AG09309 (cell line): Measurements from ENCODE around the gene SCG5.

Experiments used
- DNase-seq: peaks from one replicate; pipeline ENCODE4 v3.0.0-alpha.2; 2010; ENCODE audit warnings: low read depth
- H3K4me3 ChIP-seq: 2 replicates; pipeline ENCODE4 v1.5.1; 2011; ENCODE audit warnings: mild to moderate bottlenecking, low read depth, low read length, moderate library complexity; ENCODE audit not compliant: control insufficient read depth
- CTCF ChIP-seq: IDR thresholded peaks from 2 replicates; pipeline ENCODE4 v1.5.1; 2011; ENCODE audit warnings: mild to moderate bottlenecking, low read depth, low read length, inconsistent platforms; ENCODE audit not compliant: insufficient read depth, control insufficient read depth; ENCODE audit errors: missing control alignments

The SCG5 gene

GRCh38 chr15:32682569-32682968 is 41.1 kb downstream of the SCG5 start:
- TF ChIP-seq CTCF = no peak
- DNase-seq = peak; percentile 93

GRCh38 chr15:32682977-32683630 is 41.6 kb downstream of the SCG5 start:
- H3K4me3 ChIP-seq = no peak overlapping the region
- no peak for DNase-seq
- TF ChIP-seq CTCF = no peak

More at GRCh38 chr15:32682569-32682968, 41.1 kb downstream of the SCG5 start:
- no peak overlapping the region for H3K4me3 ChIP-seq

GRCh38 chr15:32683906-32684584 is 42.5 kb downstream of the SCG5 start:
- TF ChIP-seq CTCF = no peak
- peak overlapping the region; percentile 14; the same call in 1 of the 2 replicates for H3K4me3 ChIP-seq
- peak; percentile 90 for DNase-seq

DNA sequence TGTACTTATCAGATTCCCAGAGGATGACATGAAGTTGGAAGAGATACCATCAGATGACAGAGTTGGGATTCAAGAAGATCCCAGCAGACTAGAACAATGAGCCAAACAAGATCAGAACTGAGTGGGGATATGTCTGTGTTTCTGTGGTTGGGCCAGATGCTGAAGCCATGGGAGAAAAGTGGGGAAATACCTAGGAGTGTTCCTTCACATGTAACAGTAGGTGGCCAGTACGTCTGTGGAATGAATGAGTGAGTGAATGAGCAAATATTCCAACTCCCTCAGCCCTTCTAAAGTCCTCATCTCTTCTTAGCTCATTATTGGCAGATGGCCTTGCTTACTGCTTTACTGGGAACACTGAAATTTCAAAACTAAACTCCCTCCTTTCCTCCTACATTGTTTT is 44.1 kb downstream of the SCG5 start:
- no peak overlapping the region for H3K4me3 ChIP-seq
- TF ChIP-seq CTCF = no peak
- no peak for DNase-seq

DNA sequence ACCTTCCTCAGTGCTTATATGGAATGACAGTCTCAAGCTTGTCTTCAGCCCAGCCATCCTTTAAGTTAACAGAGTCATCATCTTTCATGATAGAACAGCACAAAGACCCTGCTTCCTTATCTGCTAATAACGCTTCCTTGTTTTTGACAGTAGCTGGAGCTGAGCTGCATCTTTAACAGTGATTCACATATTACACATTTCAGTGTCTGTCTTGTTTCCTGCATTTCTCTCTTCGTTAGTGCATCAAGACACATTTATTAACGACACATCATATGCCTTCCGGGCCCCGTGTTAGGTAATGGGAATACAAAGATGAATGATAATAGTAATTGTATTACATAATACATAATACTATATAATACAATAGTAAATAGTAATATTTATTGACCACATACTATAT is 46.0 kb downstream of the SCG5 start:
- TF ChIP-seq CTCF = no peak
- H3K4me3 ChIP-seq = no peak overlapping the region
- no peak for DNase-seq

DNA sequence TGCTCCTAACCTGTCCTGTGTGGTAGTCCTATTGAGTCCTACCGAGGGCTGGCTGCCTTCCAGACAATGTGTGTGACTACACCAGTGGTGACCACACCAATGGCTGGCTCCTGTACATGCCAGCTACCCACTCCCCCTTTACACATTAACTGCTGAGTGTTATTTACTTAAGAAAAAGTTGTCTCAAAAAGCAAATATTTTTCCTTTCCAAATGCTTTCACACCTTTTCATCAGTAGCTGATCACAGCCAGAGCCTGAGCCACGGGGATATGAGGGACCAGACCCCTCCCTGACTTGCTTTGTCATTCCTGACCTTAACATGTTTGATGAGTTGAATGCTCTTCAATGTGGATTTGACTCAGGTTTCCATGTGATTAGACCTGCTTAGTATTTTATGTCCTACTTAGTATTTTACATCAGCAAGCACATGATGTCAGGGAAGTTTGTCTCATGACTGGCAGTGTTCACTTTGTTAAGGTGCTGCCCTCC is 46.7 kb downstream of the SCG5 start:
- DNase-seq = no peak
- no peak overlapping the region for H3K4me3 ChIP-seq

More for the DNA sequence above, 46.7 kb downstream of the SCG5 start:
- no peak for TF ChIP-seq CTCF
